Measurements from ENCODE around the gene HSFX4. TPM values are rescaled to one million over a fixed set of nuclear protein-coding genes. Genes with fewer than 3 reads are reported as not detected.
"Not testable (repeated sequence)": the region's sequence is repeated elsewhere in the genome, so short reads cannot be mapped to it uniquely, and the experiment has no call there.

Gene HSFX4
- total RNA-seq, 4 donors from 2014 or later = not detected

DNA sequence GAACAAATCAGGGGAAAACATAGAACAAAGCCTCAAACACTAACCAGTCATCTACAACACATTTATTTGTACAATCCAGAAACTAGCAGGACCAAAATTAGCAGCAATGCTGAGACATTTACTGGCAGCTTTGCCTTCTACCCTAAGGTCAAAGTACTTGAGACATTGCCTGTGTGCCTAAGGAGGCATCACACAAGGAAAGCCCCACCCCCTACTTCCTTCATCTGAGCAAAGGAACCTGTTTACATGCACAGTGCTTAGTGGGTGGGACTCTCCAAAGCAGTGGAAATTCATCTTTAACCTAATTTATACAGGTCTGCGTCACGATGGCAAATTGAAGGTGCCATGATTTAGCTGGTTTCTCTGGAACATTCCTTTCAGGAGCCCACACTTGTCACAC lies 2.8 kb downstream of the HSFX4 start:
- H3K36me3 ChIP-seq, DNase-seq, H3K27me3 ChIP-seq, H3K4me3 ChIP-seq, H3K9me3 ChIP-seq, H3K4me1 ChIP-seq, H3K27ac ChIP-seq: not testable (repeated sequence)

DNA sequence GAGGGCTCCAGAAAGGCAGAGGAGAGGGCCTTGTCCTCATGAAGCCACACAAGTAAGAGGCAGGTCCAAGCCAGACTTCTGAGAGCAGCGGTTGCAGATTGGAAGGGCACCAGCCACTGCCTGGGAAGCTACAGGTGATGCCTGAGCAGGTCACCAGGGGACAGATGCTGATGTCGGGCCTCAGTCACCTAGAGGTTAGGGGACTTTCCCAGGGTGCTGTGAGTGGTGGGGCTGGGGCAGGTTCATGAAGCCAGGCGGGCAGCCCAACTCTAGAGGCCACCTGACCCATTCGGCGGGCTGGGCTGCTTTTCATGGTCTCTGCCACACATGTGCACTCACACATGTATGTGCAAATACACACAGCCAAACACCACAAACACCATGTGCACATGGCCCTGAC lies 3.6 kb downstream of the HSFX4 start:
- not testable (repeated sequence) for H3K9me3 ChIP-seq, H3K36me3 ChIP-seq, H3K4me1 ChIP-seq, H3K4me3 ChIP-seq, H3K27ac ChIP-seq, DNase-seq, H3K27me3 ChIP-seq

DNA sequence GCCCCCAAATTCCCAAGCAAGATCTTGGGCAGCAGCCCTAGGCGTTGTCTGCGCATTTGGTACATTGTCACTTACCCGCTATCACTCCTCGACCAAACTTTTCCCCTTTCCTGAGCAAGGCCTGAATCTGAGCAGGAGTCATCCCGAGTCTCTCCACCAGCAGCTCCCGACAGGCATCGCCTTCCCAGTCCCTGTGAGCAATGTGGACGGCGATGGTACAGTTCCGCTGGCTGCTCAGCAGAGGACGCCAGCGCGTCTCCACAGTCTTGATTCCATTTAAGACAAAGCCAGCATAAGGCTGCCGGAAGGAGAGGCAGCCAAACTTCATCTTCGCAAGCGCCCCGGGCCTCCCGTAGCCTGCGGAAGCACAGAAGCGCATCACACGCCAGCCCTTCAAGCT lies 4.2 kb downstream of the HSFX4 start:
- H3K4me3 ChIP-seq, H3K36me3 ChIP-seq, H3K27me3 ChIP-seq, H3K9me3 ChIP-seq, DNase-seq, H3K4me1 ChIP-seq, H3K27ac ChIP-seq: not testable (repeated sequence)

DNA sequence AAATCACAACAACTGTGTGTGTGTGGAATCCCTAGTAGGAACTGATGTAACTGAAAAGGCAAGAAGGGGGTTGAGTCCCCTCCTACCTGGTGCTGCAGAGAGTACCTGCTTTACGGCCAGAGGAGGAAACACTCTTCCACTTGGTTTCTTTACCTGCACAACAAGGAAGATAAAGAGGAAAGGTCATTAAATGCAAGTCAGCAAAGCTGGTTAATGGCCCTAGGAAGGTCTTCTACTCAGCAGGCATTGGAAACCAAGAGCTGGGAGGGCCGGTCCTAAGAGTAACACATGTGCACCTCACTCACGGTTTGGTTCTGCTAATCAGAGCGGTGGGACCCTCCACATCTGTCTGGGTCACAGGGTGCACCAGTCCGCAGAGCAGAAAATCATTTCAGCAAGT lies 8.0 kb downstream of the HSFX4 start:
- H3K27me3 ChIP-seq, H3K9me3 ChIP-seq, H3K4me1 ChIP-seq, DNase-seq, H3K36me3 ChIP-seq: not testable (repeated sequence)
- peak overlapping the region; percentile 50 to 80 (median 58) for H3K4me3 ChIP-seq
- peak overlapping the region; percentile 90 to 98 (median 95) for H3K27ac ChIP-seq

DNA sequence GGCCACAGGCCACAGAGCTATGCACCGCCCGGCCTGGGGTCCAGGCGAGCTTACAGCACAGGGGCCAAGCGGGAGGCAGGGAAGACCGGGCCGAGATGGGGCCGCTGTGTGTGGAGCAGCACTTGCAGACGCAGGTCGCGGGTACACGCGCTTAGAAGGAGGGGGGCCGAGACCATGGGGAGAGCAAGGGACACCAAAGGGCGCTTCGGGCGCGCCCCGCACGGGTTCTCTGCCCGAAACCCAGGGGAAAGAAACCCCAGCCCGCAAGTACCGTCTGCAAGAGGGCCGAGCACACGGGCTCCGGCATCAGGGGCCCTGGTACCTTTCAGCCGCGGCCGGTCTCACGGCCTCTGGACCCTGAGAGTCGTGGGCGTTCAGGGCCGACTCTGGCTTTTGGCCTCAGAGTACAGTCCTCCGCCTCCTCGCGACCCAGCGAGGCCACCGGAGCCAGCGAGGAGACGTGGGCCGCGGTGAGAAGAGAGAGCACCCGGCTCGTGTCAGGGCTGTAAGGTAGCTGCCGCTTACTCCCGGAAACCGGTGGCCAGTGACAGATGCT lies 8.6 kb downstream of the HSFX4 start:
- Histone ChIP-seq H3K9me3 (no peaks in the 10 kb centered on the region), H3K36me3 (no peaks in the 10 kb centered on the region), H3K4me3 (peak overlapping the region; percentile 50 to 80 (median 58)), H3K27ac (peak overlapping the region; percentile 90 to 98 (median 95)), H3K27me3 (no peaks in the 10 kb centered on the region), H3K4me1 (peaks cover 0 to 4% (median 0%) of the 10 kb centered on the region in 4 donors)
- TF ChIP-seq POLR2A (IDR thresholded peaks at IDR 0.05) = no peak
- TF ChIP-seq, protein P1, sequence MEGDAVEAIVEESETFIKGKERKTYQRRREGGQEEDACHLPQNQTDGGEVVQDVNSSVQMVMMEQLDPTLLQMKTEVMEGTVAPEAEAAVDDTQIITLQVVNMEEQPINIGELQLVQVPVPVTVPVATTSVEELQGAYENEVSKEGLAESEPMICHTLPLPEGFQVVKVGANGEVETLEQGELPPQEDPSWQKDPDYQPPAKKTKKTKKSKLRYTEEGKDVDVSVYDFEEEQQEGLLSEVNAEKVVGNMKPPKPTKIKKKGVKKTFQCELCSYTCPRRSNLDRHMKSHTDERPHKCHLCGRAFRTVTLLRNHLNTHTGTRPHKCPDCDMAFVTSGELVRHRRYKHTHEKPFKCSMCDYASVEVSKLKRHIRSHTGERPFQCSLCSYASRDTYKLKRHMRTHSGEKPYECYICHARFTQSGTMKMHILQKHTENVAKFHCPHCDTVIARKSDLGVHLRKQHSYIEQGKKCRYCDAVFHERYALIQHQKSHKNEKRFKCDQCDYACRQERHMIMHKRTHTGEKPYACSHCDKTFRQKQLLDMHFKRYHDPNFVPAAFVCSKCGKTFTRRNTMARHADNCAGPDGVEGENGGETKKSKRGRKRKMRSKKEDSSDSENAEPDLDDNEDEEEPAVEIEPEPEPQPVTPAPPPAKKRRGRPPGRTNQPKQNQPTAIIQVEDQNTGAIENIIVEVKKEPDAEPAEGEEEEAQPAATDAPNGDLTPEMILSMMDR (IDR thresholded peaks at IDR 0.05) = no peak
- DNase-seq = peak in 2 of 3 donors; percentile 17 to 52

DNA sequence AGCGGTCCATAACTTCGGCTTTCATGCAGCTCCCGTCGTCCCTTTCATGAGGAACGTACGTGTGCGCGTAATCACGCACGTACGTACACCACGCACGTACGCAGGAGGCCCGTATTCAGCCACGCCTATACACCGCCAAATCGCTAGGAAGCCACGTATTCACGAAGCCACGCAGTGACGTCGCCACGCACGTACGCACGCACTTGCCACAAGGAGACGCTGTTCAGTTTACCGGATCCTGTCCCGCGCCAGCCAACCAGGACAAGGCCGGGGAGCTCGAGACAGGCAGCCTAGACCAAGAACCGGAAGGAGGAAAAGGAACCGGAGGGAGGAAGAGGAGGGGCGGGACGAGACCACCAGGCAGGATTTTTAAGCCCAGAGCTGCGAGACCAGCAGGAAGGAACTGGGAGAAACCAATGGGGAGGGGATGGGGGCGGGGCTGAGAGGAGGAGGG lies 9.1 kb downstream of the HSFX4 start, which contains the start of gene EOLA2:
Gene EOLA2 (minus strand): TSS at position 65 of the 454 bp plus-strand sequence. CDS start 4,617 bp downstream, outside the sequence.
- peak; percentile 54 to 76 for TF ChIP-seq POLR2A (IDR thresholded peaks at IDR 0.05)
- TF ChIP-seq, protein P1 (IDR thresholded peaks at IDR 0.05) = peak; percentile 15 to 81 (median 64)
- no peaks in the 10 kb centered on the region for H3K36me3 ChIP-seq
- no peaks in the 10 kb centered on the region for H3K9me3 ChIP-seq
- peaks cover 0 to 4% (median 0%) of the 10 kb centered on the region in 4 donors for H3K4me1 ChIP-seq
- H3K4me3 ChIP-seq = peak within 1 kb of the TSS; percentile 50 to 80 (median 60)
- DNase-seq = peak; percentile 92 to 98 (median 93)
- no peaks in the 10 kb centered on the region for H3K27me3 ChIP-seq
- H3K27ac ChIP-seq = peak within 1 kb of the TSS; percentile 90 to 98 (median 95)

DNA sequence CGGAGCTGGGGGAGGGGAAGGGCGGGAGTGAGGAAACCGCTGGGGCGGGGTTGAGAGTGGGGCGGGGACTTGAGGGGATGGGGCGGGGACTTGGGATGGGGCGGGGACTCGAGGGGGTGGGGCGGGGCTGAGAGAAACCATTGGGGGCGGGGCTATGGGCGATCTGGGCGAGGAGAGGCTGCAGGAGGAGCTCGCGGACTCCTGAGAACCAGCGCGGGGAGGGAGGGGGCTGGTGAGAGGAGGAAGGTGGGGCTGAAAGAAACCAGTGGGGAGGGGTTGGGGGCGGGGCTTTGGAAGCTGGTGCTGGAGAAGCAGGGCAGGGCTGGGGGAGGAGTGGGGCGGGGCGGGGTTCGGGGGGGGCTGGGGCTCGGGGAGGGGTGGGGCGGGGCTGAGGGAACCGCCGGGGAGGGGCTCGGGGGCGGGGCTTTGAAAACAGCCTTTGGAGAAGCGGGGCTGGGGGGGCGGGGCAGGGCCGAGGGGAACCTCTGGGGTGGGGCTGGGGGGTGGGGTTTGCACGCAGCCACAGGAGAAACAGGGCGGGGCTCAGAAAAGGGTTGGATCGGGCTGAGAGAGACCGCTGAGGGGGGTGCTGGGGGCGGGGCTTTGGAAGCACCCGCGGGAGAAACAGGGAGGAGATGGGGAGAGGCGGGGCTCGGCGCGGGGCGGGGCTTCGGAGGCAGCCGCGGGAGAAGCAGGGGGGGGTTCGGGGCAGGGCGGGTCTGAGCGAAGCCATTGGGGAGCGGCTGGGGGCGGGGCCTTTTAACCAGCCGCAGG lies 9.7 kb downstream of the HSFX4 start:
- peak; percentile 92 to 97 (median 94) for DNase-seq
- no peaks in the 10 kb centered on the region for H3K36me3 ChIP-seq
- H3K4me1 ChIP-seq = peaks cover 0 to 4% (median 0%) of the 10 kb centered on the region in 4 donors
- no peak for TF ChIP-seq POLR2A (IDR thresholded peaks at IDR 0.05)
- TF ChIP-seq, protein P1 (IDR thresholded peaks at IDR 0.05) = no peak
- peak overlapping the region; percentile 50 to 80 (median 60) for H3K4me3 ChIP-seq
- H3K27ac ChIP-seq = peak overlapping the region; percentile 90 to 98 (median 95)
- H3K9me3 ChIP-seq = no peaks in the 10 kb centered on the region
- H3K27me3 ChIP-seq = no peaks in the 10 kb centered on the region
